Activated CD4-positive, alpha-beta T cell treated with anti-CD3 and anti-CD28 coated beads, Interleukin-2, amount 50 U/mL, for 4 hours (primary cell): Measurements from ENCODE around the gene EEF1AKMT2.
A peak's percentile ranks its signal among the peaks of the same experiment; 100 is the strongest.

ENCODE experiments used
- DNase-seq, 2 experiments: peaks; one replicate each; pipeline ENCODE4 v3.0.0-alpha.2; 2020

Gene EEF1AKMT2

DNA sequence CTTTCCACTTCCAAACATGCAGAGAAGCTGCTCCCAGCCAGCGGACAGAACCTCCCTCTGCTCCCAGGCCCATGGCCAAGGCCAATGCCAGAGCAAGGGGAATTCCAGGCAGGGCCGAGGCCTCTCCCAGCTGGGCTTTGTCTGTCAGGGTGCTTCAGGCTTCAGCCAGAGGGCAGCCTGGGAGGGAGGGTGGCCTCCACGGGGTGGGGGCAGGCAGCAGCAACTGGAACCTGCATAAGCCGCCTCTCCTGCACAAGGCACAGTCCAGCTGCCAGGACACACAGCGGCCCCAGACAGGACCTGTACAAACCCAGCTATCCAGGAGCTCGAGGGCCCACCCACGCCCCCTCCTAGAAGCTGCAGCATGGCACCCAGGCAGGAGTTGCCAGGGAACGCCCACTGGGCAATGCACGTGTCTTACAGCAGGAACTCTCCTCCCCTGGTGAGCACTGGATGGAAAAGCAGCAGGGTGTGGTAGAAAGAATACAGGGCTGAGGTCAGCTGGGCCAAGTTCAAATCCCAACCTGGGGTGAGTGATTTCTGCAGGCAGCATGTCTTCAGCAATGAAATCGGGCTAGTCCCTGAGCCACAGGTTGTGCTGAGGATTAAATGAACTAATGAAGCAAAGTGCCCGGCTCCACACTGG is 55.1 kb downstream of the EEF1AKMT2 start:
- DNase-seq, result no peak

DNA sequence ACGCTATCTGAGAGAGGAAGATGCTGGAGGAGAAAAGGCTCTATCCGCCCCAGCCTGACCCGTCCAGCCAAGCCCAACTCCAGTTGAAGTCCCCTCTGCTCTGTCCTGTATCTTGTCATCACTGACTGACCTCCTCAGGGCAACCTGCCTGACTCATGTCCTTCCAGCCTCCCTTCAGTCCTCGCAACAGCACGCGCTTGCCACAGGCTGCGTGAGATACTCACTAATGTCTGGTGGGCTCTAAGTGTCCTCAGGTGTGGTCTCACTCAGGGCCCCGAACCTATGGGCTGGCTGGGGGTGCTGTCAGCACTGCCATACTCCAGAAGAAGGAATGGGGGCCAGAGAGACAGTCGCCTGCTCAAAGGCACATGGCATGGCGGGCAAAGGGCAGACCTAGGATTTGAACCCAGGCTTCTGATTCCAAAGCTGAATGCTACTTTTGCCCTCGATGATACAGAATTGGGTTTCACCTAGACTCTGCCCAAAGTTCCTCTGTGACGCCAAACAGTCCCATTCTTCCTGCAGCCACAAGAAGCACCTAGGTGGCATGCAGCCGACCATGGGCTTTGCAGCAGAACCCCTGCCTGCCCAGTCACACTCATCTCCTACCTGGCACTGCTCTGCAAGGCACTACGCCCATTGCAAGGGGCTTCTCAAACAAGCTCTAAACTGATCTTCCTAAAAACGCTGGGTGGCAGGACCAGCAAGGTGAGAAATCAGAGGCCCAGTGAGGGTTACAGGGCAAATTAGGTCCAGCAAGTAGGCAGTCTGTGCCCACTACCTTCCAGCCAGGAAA is 56.0 kb downstream of the EEF1AKMT2 start:
- no peak for DNase-seq

DNA sequence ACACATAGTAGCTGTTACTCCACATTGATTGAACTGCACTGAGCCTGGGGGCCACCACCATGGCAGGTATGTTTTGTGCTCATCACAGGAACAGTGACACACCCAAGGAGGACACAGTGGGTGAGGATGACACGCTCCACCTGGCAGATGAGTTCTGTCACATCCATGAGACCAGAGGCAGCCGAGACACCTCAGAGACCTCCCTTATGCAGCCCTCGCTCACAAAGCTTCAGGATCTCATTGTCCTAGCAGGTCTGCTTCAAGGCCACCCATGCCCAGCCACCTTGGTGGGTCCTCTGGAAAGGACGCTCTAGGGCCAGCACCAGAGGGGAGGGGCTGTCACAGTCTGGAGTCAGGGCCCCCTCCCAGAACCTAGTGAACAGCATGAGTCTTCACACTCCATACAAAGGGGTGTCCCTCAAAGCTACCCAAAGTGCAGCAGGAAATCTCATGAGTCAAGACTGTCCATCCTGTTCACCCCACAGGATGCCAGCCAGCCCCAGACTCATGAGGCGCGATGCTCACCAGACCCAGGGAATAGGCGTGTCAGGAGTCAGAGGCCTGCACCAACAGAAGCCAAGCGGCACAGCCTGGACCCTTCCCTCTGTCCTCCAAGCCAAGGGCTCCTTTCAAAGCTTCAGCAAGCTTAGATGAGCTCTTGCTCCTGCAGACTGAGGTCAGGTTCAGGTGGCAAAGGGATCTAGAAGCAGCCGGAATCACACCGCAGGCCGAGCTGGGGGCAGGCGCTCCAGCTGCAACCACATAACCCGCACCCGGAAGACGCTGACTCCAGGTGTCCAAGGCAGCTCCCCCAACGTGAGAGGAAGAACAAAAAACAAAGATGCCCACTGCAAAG is 57.1 kb downstream of the EEF1AKMT2 start:
- DNase-seq, result no peak

DNA sequence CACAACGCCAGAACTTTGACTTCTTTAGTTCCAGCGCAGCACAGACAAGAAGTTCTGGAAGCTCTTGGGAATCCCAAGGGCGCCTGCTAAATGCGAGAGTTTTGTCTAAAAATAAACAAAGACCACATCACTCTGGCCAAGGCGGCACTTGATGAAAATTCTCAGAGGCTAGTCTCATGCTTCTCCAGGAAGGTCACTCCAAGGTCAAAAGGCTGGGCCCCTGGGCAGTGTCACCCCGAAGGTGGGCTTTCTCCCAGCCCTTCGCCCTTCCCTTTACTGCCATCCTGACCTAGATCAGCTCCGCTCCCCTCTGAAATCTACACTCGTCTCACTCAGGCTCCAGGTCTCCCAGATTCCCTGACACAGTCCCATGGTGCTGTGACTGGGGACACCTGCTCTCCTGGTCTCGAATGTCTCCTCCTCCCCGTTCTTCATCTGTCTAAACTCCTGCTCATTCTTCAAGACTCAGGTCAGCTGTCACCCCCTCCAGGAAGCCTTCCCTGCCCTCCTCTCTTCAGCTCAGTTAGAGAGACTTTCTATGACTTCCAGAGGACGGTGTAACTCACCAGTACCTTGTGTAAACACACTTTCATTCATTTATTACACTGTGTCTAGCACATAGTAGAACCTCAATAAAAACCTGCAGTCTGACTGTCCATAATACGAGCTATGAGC is 58.0 kb downstream of the EEF1AKMT2 start:
- DNase-seq, result no peak

DNA sequence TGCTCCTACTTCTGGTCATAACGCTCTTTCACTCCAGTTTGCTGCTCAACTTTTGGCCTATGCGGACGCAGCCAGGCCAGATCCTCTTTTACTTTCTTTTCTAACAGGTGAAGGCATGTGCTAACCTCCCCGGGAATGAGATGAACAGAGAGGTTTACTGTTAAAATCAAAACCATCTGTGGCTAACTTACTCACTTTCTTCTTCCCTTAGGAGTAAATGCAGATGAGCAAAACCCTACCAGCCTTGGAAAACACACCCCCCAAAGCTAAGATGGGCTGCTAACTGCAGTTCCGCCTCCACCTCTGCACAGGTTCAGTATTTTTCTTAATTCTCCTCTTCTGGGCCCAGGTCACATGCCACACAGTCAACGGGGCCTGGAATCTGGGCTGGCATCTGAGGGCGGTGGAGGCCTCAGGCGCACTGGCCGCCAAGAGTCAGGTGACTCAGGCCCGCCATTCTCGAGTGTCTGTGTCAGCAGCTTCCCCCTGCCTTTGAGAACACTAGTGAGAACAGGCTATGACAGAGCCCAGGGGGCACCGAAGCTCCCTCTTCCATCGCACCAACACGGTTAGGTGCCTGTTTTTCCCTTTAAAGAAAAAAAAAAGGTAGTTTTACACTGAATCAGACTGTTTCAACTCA is 58.6 kb downstream of the EEF1AKMT2 start:
- peak; percentile 54 to 57 for DNase-seq

DNA sequence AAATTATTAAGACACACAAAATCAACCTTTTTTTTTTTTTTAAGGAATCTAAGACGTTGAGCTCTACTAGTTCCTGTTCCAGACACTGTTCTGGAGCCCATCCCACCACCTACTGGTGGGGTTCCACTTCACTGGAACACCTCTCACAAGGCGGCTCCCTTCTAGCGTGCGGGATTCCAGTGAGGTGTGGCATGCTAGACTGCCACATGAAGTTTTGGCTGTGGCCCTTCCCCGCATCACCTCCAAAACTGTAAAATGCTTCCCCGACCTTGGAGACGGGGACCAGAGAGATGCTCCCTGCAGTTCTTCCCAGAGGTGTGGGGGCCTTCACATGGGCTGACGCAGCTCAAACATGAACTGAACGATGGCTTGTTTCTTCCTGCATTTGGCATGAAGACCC is 60.1 kb downstream of the EEF1AKMT2 start:
- DNase-seq, result no peak

DNA sequence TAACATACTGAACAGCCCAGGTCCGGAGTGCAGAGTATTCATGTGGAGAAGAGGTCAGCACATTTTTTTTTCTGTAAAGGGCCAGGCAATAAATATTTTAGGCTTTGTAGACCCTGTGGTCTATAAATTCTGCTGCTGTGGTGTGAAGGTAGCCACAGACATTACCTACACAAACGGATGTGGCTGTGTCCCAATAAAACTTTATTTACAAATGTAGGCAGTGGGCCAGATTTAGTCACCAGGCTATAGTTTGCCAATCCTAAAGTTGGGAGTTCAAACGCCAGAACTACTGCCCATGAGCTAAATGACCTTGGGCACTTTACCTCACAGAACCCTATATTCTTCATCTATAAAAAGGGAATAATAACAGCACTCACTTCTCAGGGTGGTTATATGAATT is 60.9 kb downstream of the EEF1AKMT2 start:
- DNase-seq, result no peak

DNA sequence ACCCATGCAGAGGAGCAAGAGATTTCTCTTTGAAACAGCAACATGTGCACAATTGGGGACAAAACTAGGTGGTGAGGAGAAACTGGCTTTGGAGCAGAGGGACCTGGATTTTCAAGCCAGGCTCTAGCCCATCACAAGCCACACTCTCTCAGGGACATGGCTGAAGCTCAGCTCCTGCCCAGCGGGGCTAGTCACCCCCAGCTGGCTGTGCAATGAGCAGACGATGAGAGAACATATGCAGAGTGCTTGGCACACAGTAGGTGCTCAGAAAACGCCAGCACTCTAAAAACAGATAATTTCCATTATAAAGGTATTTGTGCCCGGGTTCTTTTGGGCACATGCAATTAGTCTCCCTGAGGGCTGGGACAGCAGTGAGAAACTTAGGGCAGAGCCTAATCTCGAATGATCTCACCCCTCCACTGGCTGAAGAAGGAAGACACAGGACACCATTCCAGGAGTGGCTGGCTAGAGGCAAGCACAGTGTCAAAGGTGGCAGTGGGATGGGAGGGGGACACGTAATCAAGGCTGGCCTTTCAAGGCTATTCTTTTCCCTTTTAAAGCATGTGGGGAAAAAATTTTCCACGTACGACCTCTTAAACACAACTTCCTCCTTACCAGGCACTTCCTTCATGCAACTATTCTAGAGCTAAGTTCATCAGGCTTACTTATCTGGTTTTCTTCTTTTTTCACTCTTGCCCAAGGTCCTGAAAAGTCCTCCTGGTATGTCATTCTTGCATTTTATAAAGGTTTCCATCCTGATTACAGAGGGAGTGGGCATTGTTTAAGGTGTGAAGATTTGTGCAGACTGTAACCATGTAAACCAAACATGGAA is 62.6 kb downstream of the EEF1AKMT2 start:
- no peak for DNase-seq

DNA sequence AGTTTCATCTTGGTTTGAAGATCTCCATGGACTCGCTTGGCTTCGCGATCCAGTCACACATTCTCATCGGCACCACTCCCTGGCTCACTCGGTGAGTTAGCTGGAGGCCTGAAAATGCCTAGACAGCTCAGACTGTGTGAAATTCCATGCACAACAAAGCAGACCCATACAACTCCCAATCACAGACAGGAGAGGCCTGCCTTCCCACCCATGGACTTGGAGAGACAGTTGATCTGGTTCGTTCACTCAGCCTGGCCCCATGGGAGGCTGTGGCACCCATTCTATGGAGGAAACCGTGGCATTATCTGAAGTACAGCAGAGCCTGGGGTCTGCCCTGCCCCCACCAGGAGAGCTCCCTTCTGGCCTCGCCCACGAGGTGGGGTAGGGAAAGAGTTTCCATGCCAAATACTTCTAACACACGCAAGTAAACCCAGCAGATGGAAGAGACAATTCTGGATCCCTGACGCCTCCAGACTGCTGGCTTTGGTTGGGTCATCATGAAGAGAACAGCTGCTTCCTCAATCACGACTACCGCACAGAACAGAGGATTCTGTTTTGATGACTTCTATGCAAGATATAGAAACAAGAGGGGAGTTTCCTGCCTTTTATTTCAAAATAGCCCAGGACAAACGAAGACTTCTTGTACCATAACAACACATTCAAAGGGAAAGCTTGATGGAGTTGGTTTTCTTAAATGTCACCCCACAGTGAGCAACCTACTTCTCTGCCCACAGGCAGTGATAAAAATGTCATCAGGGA is 63.4 kb downstream of the EEF1AKMT2 start:
- DNase-seq, result no peak

DNA sequence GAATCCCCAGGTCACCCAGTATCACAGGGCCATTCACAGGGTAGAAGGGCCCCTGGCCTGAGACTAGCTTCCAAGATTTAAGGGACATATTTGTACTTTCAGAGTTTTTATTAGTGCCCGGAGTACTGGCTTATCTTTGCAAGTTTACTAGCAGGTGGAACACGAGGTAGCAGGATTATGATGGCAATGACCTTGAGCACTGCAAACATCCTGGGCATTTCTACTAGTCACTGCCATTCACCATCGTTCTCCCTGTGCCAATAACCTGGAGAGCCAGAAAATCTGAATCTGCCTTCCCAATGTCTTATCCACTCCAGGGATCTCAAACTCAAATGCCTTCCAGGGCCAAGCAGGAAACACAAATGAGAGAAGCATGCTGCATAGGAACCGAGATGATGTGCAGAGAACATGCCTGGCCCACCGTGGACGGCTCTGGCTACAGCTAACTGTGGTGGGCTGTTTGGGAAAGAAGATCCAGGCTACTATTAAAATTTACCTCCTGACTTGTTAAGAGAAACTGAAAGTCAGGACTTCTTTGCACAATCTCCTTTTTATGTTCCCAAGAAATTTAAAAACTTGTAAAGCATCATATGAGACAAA is 64.2 kb downstream of the EEF1AKMT2 start:
- no peak for DNase-seq

DNA sequence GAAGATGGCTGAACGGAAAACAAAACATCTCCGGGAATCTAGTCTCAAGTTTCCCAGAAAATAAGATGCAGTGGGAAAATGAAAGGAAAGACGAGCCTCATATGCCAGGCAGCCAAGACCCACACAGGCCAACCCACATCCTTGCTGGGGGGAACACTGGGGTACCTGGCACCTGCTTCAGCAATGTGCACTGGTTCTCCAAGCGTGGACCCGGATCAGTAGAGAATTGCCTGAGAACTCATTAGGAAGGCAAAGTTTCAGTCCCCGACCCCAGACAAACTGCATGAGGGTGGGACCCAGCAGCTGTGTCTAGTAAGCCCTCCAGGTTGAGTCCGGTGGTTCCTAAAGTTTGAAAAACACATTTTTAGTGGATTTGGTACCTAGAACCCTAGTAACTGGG is 65.9 kb downstream of the EEF1AKMT2 start:
- no peak for DNase-seq

DNA sequence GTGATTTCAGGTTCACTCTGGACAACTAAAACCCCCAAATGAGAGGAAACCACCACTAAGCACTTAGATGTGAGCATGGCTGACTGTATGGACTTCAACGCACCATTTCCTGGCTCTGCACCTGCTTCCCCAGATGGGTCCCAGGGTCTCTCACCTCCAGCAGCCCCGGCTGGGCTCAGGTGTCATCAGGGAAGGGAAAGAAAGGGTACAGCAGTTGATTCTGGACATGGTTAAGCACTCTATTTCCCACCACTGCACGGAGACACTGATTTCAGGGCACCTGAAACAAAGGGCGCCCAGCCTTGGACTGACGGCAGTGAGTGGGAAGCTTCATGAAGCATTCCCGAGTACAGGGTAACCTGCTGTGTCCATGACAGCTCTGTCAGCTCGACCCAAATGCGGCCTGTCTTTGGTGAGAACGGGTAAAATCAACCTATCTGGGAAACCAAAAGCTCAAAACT is 66.5 kb downstream of the EEF1AKMT2 start:
- no peak for DNase-seq

DNA sequence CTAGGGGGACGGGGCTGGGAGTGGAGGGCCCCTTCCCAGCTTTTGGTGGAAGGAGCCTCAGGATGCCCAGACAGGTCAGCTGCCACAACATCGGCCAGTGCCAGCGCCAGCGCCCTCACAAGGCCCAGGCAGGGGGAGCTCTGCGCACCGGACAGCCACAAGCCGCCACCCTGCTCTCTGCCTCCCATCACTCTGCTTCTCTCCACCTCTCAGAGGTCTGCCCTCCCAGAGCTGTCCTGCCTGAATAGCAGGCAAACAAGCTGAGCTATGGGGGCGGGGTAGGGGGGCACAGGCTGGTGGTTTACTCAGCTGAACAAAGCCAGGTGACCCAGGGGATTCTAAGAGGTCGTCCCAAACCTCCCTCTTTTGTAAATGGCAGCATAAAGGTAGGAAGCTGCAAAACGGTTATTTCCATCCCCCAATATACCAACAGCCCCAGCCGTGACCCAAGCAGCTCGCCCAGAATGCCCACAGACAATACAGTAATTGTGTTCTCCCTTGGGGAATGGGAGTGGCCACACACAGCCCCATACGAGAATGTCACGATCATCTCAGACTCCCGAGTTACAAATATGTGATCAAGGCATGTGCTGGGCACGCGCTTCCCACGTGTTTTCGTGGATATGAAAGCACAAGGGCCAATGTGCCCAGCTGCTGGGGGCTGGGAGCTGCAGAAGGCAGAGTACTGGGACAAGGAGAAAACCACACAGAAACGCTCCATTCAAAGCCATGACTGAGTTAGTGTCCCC is 67.2 kb downstream of the EEF1AKMT2 start:
- DNase-seq, result no peak

DNA sequence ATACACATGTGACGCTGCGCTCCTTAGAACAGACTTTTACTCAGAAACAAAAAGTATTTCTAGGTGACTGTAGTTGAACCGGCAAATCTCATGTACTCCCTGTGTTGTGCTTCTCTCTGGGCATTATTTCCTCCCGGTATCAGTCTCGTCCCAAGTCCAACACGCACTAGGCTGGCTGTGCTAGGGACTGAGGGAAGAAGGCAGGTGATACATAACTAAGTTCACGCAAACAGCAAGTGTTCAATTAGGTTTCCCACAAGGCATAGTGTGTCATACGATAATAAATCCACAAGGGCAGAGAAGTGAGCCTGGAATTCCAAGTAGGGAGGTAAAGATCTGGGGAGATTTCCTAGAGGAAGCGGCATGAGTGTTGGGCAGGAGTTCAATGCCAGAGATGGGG is 67.9 kb downstream of the EEF1AKMT2 start:
- DNase-seq, result no peak

DNA sequence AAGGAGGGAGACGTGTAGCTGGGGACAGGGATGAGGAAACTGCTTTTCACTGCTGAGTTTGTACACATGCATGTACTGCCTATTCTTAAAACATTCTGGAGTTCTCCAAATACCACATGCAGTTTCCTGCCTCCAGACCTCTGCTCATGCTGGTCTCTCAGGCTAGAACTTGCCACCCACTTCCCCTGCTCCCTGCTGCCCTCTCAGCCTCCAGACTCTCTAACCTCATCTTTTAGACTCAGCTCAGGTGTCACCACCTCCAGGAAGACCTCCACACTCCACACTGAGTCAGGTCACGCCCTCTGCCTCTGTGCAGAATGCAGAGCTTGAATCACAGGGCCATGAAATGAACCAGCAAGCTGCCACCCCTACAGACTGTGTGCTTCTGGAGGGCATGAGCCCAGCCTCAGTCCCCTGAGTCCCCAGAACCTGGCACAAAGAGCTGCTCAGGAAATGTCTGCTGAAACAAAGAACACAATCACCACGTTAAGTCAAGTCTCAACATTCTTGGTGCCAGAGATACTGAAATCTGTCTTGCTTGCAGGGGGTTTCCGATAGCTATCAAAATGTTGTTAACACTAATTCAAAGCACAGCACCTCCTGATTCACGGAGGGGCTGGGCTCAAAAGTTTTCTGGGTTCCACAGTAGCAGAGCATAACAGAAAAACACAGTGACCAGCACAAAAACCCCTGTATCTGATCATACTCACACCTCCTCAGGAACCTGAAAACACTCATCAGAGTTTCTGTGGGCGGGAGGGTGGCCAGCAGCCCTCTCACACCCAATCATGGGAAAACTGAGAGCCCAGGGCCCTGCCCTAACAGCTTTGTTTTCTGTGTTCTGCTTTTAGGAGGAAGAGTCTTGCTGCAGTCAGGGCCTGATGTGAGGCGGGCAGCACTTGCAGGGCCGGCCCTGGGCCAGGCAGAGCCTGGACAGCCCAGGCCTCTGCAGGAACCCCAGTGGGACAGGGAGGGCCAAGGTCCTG is 68.6 kb downstream of the EEF1AKMT2 start:
- DNase-seq, result peak in 1 of 2 experiments; percentile 20

DNA sequence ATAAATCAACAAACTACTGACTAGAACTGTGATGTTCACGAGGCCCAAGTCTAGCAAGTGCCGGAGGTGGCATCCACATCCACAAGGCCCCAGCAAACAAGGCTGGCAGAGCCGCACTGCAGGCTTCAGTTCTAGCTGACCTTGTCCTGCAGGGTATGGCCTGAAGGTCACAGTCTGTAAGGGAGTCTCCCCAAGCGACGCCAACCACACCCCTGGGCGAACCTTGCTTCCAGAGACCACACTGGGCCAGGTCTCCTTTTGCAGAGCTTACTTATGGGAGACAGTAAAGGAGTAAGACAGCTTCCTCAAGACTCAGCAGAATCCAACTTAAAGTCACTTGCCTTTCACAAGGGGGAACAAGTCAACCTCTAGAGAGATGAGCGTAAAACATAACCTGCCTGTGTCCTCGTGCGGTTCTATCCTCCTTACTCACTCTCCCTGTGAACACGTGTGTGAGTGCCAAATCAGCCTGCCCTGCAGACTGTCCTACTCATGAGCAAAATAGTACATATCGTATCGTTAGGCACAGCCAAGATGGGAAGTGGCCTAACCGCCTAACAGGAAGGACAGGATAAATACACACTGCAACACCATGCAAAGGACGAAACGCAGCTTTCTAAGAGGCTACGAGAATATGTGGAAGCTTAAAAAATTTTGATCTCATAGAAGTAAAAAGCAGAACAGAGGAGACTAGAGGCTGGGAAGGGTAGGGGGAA is 70.2 kb downstream of the EEF1AKMT2 start:
- no peak for DNase-seq

DNA sequence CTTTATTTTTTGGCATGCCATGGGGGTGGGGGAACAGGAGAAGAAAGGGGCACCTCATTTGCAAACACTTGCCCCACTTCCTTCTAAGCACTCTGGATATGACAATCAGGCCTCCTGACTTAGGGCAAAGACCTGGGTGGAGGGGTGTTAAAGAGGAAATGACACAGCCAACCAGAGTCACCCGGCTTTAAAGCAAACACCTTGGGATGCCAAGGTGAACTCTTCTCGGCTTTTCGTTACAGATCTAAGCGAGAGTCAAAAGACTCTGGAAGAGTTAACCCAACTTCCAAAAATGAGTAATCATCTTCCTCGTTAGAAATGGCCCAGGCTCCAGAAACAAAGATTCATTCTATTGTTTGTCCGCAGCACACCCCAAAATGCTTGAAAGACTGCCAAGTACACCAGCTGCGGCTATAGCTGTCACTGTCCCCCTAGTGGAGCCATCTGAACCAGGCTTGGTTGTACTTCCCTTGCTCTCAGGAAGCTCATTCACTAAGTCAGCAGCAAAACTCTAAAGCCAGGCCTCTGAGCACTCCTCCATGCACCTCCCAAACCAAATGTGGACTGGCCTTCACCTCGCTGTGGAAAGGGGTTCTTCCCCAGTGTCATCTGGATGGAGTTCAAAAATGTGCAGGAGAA is 72.4 kb downstream of the EEF1AKMT2 start:
- peak; percentile 63 to 64 for DNase-seq
